ENCODE measurements around the gene CLCN3.

Gene CLCN3

GRCh38 chr4:169682372-169683047, 62.1 kb downstream of the CLCN3 start:
- no peak overlapping the region for H3K9ac ChIP-seq (ENCODE audit: low read length)
- H3K27ac ChIP-seq (ENCODE audit: low read depth, low read length): no peak overlapping the region
- H3K9me3 ChIP-seq (ENCODE audit: insufficient read depth, low read length): no peaks in the 10 kb centered on the region
- H2AFZ ChIP-seq (ENCODE audit: low read depth, low read length, severe bottlenecking): no peak overlapping the region
- H4K20me1 ChIP-seq (ENCODE audit: low read depth, low read length): no peaks in the 10 kb centered on the region
- H3K9me2 ChIP-seq (replicated peaks; ENCODE audit: insufficient read depth, low read length): no peaks in the 10 kb centered on the region
- H3F3A ChIP-seq (ENCODE audit: insufficient read depth): no peaks in the 10 kb centered on the region
- H3K4me2 ChIP-seq (ENCODE audit: low read depth, low read length, poor library complexity, severe bottlenecking): no peak overlapping the region
- H3K4me3 ChIP-seq (ENCODE audit: insufficient read depth, low read length, poor library complexity, severe bottlenecking): no peak overlapping the region
- TF ChIP-seq EZH2phosphoT487 (conservative IDR thresholded peaks at IDR 0.05; ENCODE audit: low read length): no peak
- no peak for TF ChIP-seq CTCF (IDR thresholded peaks at IDR 0.05; ENCODE audit: insufficient read depth, low read length, poor library complexity, severe bottlenecking)
- peaks cover 14% of the 10 kb centered on the region; the same call in 1 of the 2 replicates for H3K36me3 ChIP-seq (ENCODE audit: low read length)
- H3K27me3 ChIP-seq (ENCODE audit: low read length): no peaks in the 10 kb centered on the region
- H3K79me2 ChIP-seq (ENCODE audit: insufficient read depth, low read length): no peaks in the 10 kb centered on the region

- H3K9me3 ChIP-seq (ENCODE audit: insufficient read depth, low read length): no peaks in the 10 kb centered on the region
- no peak overlapping the region for H3K27ac ChIP-seq (ENCODE audit: low read depth, low read length)
- H3K79me2 ChIP-seq (ENCODE audit: insufficient read depth, low read length): no peaks in the 10 kb centered on the region
- TF ChIP-seq EZH2phosphoT487 (conservative IDR thresholded peaks at IDR 0.05; ENCODE audit: low read length): no peak
- TF ChIP-seq CTCF (IDR thresholded peaks at IDR 0.05; ENCODE audit: insufficient read depth, low read length, poor library complexity, severe bottlenecking): no peak
- no peak overlapping the region for H3K4me2 ChIP-seq (ENCODE audit: low read depth, low read length, poor library complexity, severe bottlenecking)
- H3K36me3 ChIP-seq (ENCODE audit: low read length): peaks cover 25% of the 10 kb centered on the region; the same call in 1 of the 2 replicates
- no peak overlapping the region for H3K4me3 ChIP-seq (ENCODE audit: insufficient read depth, low read length, poor library complexity, severe bottlenecking)
- no peak overlapping the region for H2AFZ ChIP-seq (ENCODE audit: low read depth, low read length, severe bottlenecking)
- no peak overlapping the region for H3K9ac ChIP-seq (ENCODE audit: low read length)
- no peaks in the 10 kb centered on the region for H3K9me2 ChIP-seq (replicated peaks; ENCODE audit: insufficient read depth, low read length)
- no peaks in the 10 kb centered on the region; the same call in 1 of the 2 replicates for H3F3A ChIP-seq (ENCODE audit: insufficient read depth)
- H4K20me1 ChIP-seq (ENCODE audit: low read depth, low read length): no peaks in the 10 kb centered on the region
- no peaks in the 10 kb centered on the region for H3K27me3 ChIP-seq (ENCODE audit: low read length)
Measured at GRCh38 chr4:169689681-169690080, 69.3 kb downstream of the CLCN3 start.

GRCh38 chr4:169690787-169691186, 70.4 kb downstream of the CLCN3 start:
- no peaks in the 10 kb centered on the region for H3K27me3 ChIP-seq (ENCODE audit: low read length)
- H2AFZ ChIP-seq (ENCODE audit: low read depth, low read length, severe bottlenecking): no peak overlapping the region
- H3K4me2 ChIP-seq (ENCODE audit: low read depth, low read length, poor library complexity, severe bottlenecking): no peak overlapping the region
- H3K9ac ChIP-seq (ENCODE audit: low read length): no peak overlapping the region
- no peaks in the 10 kb centered on the region for H3K79me2 ChIP-seq (ENCODE audit: insufficient read depth, low read length)
- H3K9me2 ChIP-seq (replicated peaks; ENCODE audit: insufficient read depth, low read length): no peaks in the 10 kb centered on the region
- no peaks in the 10 kb centered on the region for H3K9me3 ChIP-seq (ENCODE audit: insufficient read depth, low read length)
- H3F3A ChIP-seq (ENCODE audit: insufficient read depth): no peaks in the 10 kb centered on the region; the same call in 1 of the 2 replicates
- no peak overlapping the region for H3K27ac ChIP-seq (ENCODE audit: low read depth, low read length)
- H4K20me1 ChIP-seq (ENCODE audit: low read depth, low read length): no peaks in the 10 kb centered on the region
- no peak for TF ChIP-seq CTCF (IDR thresholded peaks at IDR 0.05; ENCODE audit: insufficient read depth, low read length, poor library complexity, severe bottlenecking)
- TF ChIP-seq EZH2phosphoT487 (conservative IDR thresholded peaks at IDR 0.05; ENCODE audit: low read length): no peak
- no peak overlapping the region for H3K4me3 ChIP-seq (ENCODE audit: insufficient read depth, low read length, poor library complexity, severe bottlenecking)
- peaks cover 26% of the 10 kb centered on the region; the same call in 1 of the 2 replicates for H3K36me3 ChIP-seq (ENCODE audit: low read length)
